ENCODE measurements around the gene ARHGEF39.
"Not testable (repeated sequence)": the region's sequence is repeated elsewhere in the genome, so short reads cannot be mapped to it uniquely, and the experiment has no call there.

The ARHGEF39 gene

DNA sequence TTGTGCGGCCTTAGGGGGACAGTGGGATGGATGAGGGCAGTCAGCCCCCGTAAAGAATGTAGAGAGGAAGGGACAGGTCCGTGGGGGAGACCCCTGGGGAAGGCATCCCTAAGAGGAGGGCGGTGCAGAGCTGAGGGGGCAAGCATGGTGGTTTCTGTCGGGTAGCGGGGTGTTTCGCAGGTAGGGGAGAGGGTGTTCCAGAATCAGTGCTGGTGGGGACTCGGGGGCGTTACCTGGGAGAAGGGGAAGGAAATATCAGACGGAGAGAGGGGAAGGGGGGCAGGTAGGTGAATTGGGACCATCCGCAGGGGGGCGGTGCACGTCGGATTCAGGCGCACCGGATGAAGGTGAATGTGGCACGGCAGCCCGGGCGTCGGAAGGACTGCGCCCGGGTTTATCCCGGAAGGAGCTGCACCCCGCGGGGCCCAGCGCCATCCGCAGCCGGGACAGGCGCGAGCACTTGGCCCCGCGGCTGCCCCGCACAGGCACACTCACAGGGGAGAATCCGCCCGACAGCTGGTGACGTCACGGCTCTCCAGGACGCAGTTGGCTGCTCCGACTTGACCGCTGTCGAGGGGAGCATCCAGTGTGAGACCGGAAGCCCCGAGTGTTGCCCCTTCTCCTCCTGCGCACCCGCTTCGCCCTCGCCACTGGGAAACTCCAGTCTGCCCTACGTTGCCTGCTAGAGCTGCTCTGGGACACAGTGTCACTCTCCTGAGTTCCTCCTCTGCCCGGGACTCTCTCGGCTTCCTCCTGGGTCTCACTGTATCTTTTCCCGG, 48.1 kb downstream of the ARHGEF39 start:
- DNase-seq = no peak

DNA sequence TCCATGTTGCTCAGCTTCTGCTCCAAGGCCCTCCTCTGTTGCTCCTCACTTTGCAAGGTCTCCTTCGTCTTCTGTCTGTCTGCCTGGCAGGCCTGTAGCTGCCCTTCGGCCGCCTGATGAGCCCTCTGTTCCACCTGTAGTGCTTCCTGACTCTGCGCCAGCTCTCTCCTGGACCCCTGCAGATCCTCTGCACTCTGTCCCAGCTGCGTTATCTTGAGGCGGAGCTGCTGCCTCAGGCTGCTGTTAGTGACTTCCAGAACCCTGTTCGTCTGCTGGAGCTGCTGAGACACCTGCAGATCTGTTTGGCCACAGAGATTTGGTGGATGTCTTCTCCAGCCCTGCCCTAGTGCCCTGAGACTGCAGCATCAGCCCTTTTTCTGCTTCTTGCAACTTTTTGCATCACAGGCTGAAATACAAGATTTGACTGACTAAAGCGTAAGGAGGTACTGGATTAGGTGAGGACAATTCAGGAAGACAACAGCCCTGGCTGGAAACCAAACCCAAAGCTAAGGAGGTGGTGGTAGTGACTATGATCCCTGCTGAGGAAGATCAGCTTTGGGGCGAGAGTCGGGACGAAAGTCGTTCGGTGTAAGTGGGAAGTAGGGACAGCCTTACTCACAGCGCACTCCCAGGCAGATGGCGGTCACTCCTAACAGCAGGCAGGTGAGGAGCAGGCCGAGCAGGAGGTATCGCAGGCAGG, 48.9 kb downstream of the ARHGEF39 start:
- DNase-seq = no peak

DNA sequence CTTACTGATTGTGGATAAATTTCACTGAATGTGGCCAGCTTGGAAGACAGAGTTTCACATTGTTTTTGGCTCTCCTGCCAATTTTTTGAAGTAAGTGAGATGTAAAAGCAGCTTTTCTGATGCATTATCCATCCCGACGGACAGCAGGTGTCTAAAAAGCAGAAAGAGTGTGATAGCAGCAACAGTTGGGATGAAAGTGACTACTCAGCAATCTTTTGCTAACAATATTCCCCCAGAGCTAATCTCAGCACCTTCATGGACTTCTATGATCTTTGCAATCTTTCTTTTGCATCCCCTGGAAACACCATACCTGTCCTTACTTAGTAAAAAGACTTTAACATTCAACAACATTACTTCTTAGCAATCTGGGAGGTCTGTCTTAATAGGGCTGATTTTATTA, 52.2 kb downstream of the ARHGEF39 start:
- no peak for DNase-seq

GRCh38 chr9:35612066-35612465, 52.9 kb downstream of the ARHGEF39 start:
- not testable (repeated sequence) for DNase-seq

DNA sequence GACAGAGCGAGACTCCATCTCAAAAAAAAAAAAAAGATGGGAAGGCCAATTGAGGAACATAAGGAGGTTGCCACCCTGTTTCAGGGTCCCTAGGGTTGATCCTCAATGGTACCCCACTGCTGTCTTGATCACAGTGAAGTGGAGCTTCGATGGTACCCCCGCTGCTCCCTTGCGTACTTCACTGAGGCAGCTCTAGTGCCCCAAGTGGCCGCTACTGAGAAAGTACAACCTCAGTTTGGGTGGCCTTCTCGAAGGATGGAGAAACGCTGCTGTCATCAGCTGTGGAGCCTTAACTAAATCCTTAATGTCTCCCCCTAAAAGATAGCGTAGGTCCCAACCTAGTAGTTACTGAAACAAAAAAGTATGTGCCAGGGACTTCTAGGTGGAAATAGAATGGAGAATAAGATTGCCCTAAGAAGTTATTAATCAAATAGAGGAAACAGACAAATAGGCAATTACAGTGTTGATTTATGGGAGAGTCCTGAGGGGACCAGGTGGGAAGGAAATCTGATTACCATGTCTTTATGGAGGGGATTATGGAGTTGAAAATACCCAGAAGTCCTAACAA, 53.7 kb downstream of the ARHGEF39 start:
- peak; percentile 12 to 28 for DNase-seq

- no peak for DNase-seq
These were observed 55.2 kb downstream of the ARHGEF39 start for GRCh38 chr9:35609820-35610163.

Data from hippocampal formation (tissue), 2 donors.